ENCODE data around the gene SH3TC2.

DNA sequence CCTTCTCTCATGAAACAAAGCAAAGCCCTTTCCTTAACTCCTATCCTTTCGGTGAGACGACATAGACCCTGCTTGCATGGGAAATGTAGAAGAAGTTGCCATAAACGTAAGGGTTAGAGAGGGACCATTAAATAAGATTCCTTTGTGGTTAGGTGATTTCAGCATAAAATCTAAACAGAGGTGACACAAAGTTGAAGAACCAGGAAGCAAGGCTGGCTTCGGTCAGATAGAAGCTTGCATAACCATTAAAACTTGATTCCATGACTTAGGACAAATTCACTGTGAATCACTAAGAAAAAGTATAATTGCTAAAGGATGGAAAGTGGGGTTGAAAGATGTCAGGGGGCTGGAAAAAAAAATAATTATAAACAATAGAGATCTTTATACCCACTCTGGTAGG, 47.5 kb upstream of the SH3TC2 start:
- TF ChIP-seq, protein P1, sequence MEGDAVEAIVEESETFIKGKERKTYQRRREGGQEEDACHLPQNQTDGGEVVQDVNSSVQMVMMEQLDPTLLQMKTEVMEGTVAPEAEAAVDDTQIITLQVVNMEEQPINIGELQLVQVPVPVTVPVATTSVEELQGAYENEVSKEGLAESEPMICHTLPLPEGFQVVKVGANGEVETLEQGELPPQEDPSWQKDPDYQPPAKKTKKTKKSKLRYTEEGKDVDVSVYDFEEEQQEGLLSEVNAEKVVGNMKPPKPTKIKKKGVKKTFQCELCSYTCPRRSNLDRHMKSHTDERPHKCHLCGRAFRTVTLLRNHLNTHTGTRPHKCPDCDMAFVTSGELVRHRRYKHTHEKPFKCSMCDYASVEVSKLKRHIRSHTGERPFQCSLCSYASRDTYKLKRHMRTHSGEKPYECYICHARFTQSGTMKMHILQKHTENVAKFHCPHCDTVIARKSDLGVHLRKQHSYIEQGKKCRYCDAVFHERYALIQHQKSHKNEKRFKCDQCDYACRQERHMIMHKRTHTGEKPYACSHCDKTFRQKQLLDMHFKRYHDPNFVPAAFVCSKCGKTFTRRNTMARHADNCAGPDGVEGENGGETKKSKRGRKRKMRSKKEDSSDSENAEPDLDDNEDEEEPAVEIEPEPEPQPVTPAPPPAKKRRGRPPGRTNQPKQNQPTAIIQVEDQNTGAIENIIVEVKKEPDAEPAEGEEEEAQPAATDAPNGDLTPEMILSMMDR (optimal IDR thresholded peaks at IDR 0.05 in 1 of 3, IDR thresholded peaks at IDR 0.05 in 1 of 3, conservative IDR thresholded peaks at IDR 0.05 in 1 of 3; ENCODE audit: extremely low read depth in 1 of 3, insufficient read depth in 2 of 3, low read length in 3 of 3): no peak
- no peak for TF ChIP-seq EZH2 (IDR thresholded peaks at IDR 0.05; ENCODE audit: low read length)

Data from keratinocyte (primary cell).